Activated CD4-positive, alpha-beta T cell treated with anti-CD3 and anti-CD28 coated beads, Interleukin-2, Interleukin-6, amounts not matched to agents 100 ng/mL and 50 ng/mL, durations not matched to agents 16 hours and 8 hours (primary cell): Measurements from ENCODE around the gene BRD9.

ENCODE experiments used
- DNase-seq: peaks from one replicate; pipeline ENCODE4 v3.0.0-alpha.2; 2020

The BRD9 gene

GRCh38 chr5:876398-877365, 15.9 kb downstream of the BRD9 start:
- no peak for DNase-seq

- DNase-seq, result no peak
Measured at GRCh38 chr5:875931-876330, 16.7 kb downstream of the BRD9 start.

GRCh38 chr5:873328-873727, 19.3 kb downstream of the BRD9 start:
- no peak for DNase-seq

DNA sequence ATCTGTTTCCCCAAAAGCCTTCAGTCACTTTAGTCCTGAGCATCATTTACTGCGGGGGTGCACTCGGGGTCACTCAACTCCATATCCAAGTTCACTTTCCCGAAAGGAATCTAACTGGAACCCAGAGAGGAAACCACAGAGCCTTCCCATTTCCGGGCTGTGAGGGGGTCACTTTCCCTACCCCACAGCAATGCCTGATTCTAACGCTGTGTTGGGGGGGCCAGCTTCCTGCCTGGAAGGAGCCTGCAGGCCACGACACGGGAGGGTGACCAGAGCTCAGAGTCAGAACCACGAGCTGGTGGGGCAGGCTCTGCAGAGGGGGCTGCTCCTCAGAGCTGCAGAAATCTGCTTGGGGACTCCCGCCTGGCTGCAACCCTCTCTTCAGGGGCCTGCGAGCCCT, 20.3 kb downstream of the BRD9 start:
- no peak for DNase-seq

- DNase-seq, result no peak
Measured at GRCh38 chr5:871596-872298, 20.9 kb downstream of the BRD9 start.

GRCh38 chr5:870956-871355, 21.6 kb downstream of the BRD9 start:
- DNase-seq, result no peak

DNA sequence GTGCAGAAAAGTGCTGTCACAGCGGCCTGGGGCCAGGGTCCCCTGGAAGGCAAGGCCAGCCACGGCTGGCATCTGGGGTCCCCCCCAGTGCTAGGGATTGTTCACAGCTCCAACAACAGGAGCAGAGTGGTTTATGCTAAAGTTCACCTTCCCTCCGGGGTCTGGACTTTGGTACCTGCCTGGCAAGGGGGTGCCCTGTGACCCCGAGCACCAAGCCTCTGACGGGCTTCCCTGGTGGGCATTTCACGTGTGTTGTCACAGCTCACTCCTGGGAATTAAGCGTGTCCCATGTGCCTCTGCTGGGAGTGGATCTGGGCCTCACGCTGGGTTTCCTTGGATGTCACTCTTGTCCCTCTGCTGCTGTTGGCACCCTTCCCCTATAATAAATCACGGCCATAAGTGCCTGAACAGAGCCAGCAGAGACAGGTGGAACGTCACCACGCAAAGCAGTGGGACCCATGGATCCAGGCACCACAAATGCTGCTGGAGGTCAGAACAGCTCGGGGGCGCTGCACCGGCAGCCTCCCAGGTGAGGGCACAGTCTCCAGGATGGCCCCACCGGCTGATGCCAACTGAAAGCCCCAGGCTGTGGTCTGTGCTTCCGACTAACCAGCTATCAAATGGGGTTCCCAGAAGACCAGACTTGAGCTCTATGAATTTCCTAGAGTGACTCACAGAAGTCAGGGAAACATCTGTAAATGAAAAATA, 24.0 kb downstream of the BRD9 start:
- no peak for DNase-seq

DNA sequence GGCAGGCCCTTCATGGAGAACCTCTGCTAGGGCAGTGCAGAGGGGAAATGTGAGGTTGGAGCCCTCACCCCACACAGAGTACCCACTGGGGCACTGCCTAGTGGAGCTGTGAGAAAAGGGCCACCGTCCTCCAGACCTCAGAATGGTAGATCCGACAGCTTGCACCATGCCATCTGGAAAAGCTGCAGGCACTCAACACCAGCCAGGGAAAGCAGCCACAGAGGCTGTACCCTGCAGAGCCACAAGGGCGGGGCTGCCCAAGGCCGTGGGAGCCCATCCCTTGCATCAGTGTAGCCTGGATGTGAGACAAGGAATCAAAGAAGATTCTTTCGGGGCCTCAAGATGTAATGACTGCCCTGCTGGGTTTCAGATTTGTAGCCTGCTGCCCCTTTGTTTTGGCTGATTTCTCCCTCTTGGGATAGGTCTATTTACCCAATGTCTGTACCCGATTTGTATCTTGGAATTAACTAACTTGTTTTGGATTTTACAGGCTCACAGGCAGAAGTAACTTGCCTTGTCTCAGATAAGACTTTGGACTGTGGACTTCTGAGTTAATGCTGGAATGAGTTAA, 25.2 kb downstream of the BRD9 start:
- DNase-seq, result no peak

GRCh38 chr5:865771-866170, 26.8 kb downstream of the BRD9 start:
- DNase-seq, result no peak

DNA sequence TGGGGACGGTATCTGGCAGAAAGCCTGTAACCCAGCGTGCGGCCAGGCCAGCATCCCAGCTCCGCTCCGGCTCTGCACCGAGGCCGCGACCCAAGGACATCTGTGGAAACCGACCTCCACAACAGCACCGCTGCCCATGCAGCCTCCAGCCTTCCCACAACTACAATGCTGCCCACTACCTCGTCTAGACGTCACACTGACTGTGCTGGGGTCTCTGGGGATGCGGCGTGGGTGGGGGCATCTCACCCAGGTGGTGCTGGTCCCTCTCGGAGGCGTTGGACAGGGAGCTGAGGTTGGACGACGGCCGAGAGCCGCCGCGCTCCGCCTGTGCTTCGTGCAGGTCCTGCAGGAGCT, 27.5 kb downstream of the BRD9 start:
- no peak for DNase-seq

DNA sequence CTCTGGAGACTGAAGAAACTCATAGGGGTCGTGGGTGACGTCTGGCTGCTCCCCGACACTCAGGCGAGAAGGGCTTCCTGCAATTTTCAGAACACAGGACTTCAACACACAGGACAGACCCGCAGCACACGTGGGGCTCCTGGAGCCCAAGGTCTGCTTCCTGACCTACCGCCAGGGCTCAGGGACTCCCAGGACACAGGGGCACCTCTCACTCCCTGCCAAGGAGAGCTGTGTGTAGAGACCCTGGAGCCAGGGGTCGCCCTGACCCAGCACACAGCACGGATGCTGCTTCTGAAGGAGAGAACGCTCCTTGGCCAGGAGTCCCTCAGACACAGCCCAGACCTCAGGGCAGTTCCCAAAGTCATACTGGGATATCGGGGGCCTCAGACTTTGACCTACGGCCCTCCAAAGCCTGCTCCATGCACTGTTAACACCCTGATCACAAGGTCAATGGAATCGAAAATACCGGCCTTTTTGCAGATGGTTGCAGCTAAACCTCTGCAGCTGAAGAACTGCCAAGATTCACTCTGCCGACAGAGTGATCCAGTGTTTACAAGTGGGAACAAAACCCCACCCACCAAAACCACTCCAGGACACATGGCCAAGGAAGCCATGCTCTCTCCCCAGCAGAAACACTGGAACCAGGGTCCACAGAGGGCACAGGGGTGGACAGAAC, 28.0 kb downstream of the BRD9 start:
- DNase-seq, result no peak

DNA sequence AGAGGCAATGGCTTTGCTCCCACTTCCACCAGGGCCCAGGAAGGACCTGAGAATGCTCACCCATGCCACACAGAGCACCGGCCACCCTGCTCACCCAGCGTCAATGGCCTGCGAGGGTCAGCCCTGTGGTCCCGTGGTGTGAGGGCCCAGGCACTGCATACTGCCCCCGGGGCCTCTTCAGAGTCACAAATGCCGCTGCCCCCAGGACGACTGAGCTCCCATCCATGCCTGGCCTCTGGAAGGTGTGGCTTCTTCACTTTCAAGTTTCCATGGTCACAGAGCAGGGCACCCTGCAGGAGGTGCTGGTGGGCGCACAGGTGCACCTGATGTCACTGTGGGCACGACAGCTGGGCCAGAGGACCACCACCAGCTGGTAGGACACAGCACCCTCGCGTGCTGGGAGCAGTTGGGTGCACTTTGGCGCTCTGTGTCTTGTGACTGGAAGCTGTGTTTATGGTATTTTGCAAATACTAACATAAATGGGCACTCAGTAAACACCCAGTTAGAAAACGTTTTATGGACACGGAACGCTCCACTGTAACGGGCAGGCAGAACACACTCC, 29.3 kb downstream of the BRD9 start:
- no peak for DNase-seq

- no peak for DNase-seq
Measured at GRCh38 chr5:862367-863243, 30.0 kb downstream of the BRD9 start.

DNA sequence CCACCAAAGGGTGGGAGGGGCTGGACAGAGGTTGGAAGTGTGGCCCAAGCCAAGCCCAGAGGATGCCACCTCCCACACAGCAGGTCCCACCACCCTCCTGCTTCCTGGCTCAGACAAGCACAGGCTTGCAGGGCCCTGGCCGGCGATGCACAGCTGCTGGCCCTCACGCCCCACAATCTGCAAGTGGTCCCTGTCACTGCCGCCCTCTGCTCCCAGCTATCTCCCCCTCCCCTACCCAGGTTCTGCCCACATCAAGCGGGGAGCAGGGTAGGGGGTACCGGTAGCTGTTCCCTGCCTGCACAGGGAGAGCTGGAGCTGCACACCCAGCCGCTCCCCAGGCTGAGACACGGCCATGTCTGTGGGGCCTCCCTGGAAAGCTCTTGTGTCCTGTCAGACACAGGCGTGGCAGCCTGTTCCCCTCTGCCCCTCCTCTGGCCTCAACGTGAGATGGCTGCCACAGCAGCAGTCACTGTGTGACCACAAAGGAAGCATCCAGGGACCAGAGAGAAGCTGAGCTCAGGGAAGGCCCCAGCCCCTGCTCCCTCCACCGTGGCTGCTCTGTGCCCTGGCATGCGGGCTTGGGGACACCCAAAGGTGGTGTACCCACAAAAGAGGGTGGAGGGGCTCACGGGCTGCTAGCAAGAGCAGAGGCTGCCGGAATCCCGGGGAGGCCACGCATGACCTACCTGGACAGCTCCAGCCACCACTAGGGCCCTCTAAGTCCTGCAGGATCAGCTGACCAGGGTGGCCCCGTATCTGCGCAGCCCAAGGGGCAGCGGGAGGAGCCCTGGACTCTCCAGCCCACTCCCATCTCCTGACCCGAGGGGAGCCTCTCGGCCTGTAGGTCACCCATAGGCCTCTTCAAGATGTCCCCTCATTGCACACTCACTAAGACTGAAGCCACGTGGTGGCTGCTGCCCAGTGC, 30.9 kb downstream of the BRD9 start:
- DNase-seq, result no peak

GRCh38 chr5:860506-861150, 32.0 kb downstream of the BRD9 start:
- no peak for DNase-seq

DNA sequence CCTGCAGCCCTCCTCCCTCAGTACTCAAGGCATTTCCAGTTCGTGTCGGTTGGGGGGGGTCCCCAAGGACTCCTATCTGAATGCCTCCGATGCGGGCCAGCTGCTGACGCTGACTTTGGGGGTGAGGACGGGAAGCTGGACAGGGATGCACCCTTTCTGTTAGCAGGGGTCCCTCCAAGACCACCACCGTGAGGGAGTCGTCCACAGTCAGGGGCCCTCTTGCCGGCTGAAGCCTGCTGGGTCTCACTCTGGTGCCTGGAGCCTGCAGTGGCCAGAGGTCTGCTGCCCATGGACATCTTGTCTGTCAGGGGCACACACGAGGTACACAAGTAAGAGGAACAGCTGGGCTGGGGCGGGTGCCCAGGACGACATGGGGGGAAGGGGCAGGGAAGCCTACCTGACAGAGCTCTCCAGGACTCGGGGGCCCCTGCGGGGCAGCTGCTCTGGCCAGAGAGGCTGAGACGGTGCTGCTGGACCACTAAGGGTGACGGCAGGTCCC, 32.8 kb downstream of the BRD9 start:
- DNase-seq, result no peak

DNA sequence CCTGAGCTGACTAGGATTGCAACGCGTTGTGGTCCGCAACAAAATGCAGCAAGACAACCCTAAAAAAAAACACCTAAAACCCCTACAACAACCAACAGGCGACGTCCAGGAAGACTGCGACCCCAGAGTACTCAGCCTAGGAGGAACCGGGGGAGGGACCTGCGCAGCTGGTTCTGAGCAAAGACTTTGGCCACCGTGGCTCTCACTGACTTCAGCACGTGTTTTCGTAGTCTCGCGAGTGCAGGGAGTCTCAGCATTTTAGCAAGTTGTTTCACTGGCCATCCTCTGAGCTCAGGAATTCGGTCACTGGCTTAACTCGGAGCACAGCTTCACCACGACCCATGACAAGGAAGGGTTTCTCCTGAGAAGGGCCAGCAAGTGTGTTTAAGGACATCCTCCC, 33.2 kb downstream of the BRD9 start:
- DNase-seq, result no peak

- no peak for DNase-seq
Measured at GRCh38 chr5:858726-859125, 33.9 kb downstream of the BRD9 start.
